ENCODE data around the gene TRAPPC2B. TPM values are rescaled to one million over a fixed set of nuclear protein-coding genes. Genes with fewer than 3 reads are reported as not detected.

Gene TRAPPC2B
- total and polyA plus RNA-seq, 9 donors = 9.1 to 25.1 (median 11.6) TPM

- H3K4me1 ChIP-seq (ENCODE audit: insufficient read depth) = no peaks in the 10 kb centered on the region
- H3K27ac ChIP-seq = no peak overlapping the region
- TF ChIP-seq POLR2A (IDR thresholded peaks at IDR 0.05) (no peak), CTCF (IDR thresholded peaks at IDR 0.05) (no peak), EP300 (IDR thresholded peaks at IDR 0.05) (no peak)
- H3K27me3 ChIP-seq = no peaks in the 10 kb centered on the region
- H3K36me3 ChIP-seq = peaks cover 5% of the 10 kb centered on the region
- intact Hi-C loops (cut with DNase I) = no loop called here
- H3K9me3 ChIP-seq = peaks cover 10 to 62% of the 10 kb centered on the region in 2 donors
- H3K4me3 ChIP-seq = no peak overlapping the region
- DNase-seq = no peak
- 92 to 98% (median 93%) methylated on average over 5 of the region's 5 CpGs for WGBS, 3 donors
These were observed 5.9 kb upstream of the TRAPPC2B start for GRCh38 chr19:57357406-57357805.

GRCh38 chr19:57359300-57359699 is 4.1 kb upstream of the TRAPPC2B start:
- H3K27me3 ChIP-seq = no peaks in the 10 kb centered on the region
- DNase-seq = no peak
- TF ChIP-seq POLR2A (IDR thresholded peaks at IDR 0.05) = no peak
- no peak for TF ChIP-seq CTCF (IDR thresholded peaks at IDR 0.05)
- TF ChIP-seq EP300 (IDR thresholded peaks at IDR 0.05) = no peak
- peaks cover 5% of the 10 kb centered on the region for H3K4me1 ChIP-seq (ENCODE audit: insufficient read depth)
- H3K27ac ChIP-seq = no peak overlapping the region
- H3K4me3 ChIP-seq = no peak overlapping the region
- intact Hi-C loops (cut with DNase I) = no loop called here
- H3K36me3 ChIP-seq = peaks cover 5% of the 10 kb centered on the region
- H3K9me3 ChIP-seq = peaks cover 10 to 46% of the 10 kb centered on the region in 2 donors

DNA sequence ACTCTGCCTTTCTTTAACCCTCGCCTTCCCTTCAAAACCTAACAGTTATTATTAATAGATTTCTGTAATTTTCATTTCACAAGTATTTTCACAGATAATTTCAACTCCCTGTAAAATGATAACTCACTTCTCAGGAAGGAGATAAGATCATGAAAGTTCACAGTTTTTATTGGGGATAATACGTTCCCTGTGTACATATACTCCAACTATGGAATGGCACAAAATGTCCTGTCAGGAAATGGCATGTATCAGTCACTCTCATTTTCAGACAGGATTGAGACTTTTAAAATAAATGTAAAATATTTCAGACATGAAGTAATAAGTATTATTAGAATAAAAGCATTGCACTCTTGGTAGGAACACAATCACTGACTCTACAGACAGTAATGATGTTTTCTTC is 932 bp upstream of the TRAPPC2B start:
- H3K9me3 ChIP-seq = peaks cover 0 to 23% of the 10 kb centered on the region in 2 donors
- H3K36me3 ChIP-seq = no peaks in the 10 kb centered on the region
- no peak for DNase-seq
- H3K4me1 ChIP-seq (ENCODE audit: insufficient read depth) = peaks cover 6% of the 10 kb centered on the region
- H3K4me3 ChIP-seq = no peak overlapping the region
- WGBS, 3 donors = 77 to 83% (median 77%) methylated on average over 2 of the region's 2 CpGs
- no peaks in the 10 kb centered on the region for H3K27me3 ChIP-seq
- TF ChIP-seq EP300 (IDR thresholded peaks at IDR 0.05) (no peak), POLR2A (IDR thresholded peaks at IDR 0.05) (no peak), CTCF (IDR thresholded peaks at IDR 0.05) (no peak)
- peak overlapping the region in 1 of 2 donors; percentile 98 for H3K27ac ChIP-seq
- intact Hi-C loops (cut with DNase I) = loop anchor here in 1 of 4 donors (5.0 kb wide), 1 partner anchor 80 kb away; the partner anchor contains the start of gene ZNF460

DNA sequence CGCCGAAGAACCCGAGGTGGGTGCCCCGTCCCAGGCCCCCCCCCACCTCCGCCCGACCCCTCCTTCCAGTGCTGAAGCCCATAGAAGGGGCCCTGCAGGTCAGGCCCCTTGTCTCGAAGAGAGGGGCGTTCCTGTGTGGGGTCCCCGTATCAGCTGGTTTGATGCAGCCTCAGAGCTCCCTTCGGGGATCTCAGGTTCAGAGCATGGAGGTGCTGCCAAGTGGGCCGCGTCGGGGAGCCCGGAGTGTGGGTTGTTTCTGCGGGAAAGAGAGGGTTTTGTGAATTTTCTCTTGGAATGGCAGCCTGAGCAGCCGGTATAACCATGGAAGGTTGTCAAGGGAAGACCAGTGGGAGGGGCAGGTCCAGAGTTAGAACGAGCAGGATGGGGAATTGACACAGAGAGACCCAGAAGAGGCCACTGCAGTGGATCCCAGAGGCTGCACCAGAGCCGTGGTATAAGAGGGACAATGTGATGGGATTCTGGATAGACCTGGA is 384 bp downstream of the TRAPPC2B start:
- no peaks in the 10 kb centered on the region for H3K36me3 ChIP-seq
- no peaks in the 10 kb centered on the region for H3K27me3 ChIP-seq
- peak overlapping the region; percentile 74 for H3K4me3 ChIP-seq
- H3K9me3 ChIP-seq = peaks cover 0 to 16% of the 10 kb centered on the region in 2 donors
- peak overlapping the region; percentile 70 to 98 for H3K27ac ChIP-seq
- intact Hi-C loops (cut with DNase I) = loop anchor here in 1 of 4 donors (5.0 kb wide), 1 partner anchor 81 kb away; the partner anchor contains the start of gene ZNF460
- WGBS, 3 donors = 0 to 3% (median 1%) methylated on average over 16 to 18 of the region's 18 CpGs
- H3K4me1 ChIP-seq (ENCODE audit: insufficient read depth) = peaks cover 6% of the 10 kb centered on the region
- TF ChIP-seq EP300 (IDR thresholded peaks at IDR 0.05) (no peak), CTCF (IDR thresholded peaks at IDR 0.05) (no peak), POLR2A (IDR thresholded peaks at IDR 0.05) (no peak)
- DNase-seq = no peak
